Activated CD8-positive, alpha-beta memory T cell treated with anti-CD3 and anti-CD28 coated beads, Interleukin-2, amount 50 U/mL, for 4 hours (primary cell): ENCODE data around the gene COG1.

Source experiments
- DNase-seq: peaks from one replicate; pipeline ENCODE4 v3.0.0-alpha.2; 2020

Gene COG1

DNA sequence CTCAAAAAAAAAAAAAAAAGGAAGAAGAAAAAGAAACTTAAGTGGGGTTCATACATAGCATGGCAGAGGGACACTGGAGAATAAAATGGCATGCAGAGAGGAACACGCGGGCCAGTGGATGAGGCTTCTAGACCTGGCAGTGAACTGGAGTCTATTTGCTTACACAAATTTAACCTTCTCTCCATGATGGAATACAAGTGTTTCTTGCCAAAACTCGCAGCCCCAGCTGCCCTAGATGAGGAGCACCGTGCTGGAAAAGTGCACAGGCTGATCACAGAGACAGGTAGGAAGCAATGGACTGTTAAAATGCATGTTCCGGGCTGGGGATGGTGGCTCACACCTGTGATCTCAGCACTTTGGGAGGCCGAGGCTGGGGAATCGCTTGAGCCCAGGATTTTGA lies 18.7 kb upstream of the COG1 start:
- no peak for DNase-seq

DNA sequence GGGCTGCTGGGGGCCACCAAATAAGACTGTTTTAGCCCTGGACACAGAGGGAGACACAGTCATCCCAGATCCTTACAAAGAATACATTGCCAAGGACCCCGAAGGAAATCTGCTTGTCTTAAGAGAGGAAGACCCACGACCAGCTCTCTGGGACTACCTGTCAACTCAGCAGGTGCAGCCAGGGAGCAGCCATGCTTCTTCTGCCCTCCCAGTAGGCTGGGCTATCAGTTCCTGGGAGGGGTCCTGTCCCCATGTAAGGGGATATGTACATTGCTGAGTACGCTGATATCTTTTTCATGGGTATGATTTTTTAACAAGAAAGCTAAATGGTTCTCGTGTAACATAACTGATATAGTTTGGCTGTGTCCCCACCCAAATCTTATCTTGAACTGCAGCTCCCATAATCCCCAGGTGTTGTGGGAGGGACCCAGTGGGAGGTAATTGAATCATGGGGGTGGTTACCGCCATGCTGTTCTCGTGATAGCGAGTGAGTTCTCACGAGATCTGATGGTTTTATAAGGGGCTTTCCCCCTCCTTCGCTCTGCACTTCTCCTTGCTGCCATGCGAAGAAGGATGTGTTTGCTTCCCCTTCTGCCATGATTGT lies 16.8 kb upstream of the COG1 start:
- no peak for DNase-seq

DNA sequence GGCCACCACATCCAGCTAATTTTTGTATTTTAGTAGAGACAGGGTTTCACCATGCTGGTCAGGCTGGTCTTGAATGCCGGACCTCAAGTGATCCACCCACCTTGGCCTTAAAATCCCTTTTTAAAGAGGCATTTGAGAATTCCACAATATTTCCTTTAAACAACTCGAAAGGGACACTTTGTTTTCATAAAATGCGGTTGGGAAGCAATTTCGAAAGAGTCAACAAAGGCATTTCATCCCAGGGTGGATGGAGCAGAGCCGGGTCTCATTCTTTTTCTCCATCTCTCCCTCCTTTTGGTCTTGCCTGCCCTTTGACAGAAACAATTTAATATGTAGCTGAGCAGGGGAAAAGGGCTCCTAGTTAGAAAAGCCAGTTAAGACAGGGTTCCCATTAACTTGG lies 13.5 kb upstream of the COG1 start:
- DNase-seq: no peak

DNA sequence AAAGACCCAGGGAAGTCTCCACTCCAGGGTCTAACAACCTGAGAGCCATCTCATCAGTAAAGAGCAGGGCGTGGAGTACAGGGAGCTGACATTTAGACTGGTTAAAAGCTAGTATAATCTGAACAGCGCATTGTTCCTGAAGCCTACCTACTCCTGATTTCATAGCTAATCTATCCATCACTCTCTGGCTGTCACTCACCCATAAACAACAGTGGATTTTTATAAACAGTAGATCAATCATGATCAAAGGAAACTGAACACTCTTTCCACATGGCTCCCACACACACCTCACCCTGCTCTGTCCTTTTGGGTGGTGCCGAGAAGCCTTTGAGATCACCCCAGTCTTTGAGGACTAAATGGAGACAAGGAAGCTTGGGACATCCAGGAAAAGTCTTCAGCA lies 13.0 kb upstream of the COG1 start:
- no peak for DNase-seq

DNA sequence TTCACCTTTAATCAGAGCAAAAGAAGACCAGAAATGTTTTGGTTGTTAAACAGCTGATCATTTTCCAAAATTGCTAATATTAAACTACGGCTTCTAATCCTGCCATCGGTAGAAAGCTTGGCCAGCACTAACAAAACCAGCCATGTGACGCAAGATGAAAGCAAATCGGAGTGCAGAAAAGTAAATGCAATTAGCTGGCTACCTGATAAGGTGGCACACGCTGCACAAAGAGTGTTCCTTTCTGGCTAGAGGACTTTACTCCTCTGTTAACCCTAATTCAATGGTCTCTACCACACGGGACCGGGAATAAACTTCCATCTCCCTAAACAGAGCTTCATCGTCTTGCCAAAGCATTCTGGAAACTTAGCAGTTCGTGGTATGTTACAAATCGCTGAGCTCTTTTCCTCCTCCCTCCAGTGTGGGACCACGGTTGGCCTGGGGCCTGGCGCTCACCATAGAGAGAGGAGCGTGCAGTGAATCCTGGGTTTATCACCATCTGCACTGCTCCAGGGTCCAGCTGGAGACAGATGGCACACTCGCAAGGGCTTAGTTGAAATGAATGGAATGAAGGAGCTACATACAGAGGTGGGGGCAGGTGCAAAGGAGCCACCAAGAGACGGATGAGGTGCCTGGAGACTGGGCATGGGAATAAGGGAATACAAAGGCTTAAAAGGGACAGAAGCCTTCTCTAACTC lies 10.1 kb upstream of the COG1 start:
- no peak for DNase-seq

DNA sequence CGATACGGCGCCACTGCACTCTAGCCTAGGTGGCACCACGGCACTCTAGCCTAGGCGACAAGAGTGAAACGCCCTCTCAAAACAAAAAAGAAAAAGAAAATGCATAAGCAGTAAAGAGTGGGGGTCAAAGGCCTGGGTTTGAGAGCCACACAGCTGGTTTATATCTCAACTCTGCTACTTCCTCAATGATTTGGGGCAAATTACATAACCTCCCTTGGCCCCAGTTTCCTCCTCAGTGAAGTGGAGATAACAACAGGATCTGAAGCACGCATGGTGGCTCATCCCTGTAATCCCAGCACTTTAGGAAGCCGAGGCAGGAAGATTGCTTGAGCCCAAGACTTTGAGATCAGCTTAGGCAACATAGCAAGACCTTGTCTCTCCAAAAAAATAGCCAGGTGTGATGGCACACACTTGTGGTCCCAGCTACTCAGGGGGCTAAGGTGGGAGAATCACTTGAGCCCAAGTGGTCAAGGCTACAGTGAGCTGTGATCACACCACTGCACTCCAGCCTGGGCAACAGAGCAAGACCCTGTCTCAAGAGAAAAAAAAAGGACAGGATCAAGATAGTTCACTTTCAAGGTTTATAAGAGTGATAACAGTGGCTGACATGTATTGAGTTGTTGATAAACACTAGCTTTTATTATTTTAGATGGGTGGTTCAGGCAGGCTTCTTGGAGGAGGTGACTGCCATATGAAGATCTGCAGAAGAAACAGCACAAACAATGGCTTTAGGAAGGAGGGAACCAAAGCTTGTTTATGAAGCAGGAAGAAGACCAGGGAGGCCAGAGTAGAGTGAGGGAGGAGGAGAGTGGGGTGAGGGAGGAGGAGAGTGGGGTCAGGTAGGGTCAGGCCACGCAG lies 8.5 kb upstream of the COG1 start:
- no peak for DNase-seq

DNA sequence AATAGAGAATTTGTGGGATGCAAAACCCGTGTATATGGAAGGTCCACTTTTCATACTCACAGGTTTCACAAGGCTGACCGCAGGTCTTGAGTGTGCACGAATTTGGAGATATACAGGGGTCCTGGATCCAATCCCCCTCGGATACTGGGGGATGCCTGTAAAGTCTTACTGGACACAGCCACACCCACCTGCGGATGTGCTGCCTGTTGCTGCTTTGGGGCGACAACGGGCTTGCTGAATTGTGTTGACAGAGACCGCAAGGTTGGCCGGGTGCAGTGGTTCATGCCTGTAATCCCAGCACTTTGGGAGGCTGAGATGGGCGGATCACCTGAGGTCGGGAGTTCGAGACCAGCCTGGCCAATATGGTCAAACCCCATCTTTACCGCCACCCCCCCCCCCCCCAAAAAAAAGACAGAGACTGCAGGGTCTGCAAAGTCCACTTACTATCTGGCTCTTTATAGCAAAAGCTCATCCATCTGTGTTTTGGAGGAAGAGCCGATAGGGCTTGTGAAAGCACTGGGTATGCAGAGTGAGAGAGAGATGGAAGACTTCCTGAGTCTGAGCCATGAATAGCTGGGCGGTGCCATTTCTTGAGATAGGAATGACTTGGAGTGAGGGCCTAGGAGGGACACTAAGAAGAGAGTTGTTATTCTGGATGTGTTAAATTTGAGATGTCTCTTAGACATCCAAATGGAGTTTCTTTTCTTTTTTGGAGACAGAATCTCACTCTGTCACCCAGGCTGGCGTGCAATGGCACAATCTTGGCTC lies 6.4 kb upstream of the COG1 start:
- no peak for DNase-seq

DNA sequence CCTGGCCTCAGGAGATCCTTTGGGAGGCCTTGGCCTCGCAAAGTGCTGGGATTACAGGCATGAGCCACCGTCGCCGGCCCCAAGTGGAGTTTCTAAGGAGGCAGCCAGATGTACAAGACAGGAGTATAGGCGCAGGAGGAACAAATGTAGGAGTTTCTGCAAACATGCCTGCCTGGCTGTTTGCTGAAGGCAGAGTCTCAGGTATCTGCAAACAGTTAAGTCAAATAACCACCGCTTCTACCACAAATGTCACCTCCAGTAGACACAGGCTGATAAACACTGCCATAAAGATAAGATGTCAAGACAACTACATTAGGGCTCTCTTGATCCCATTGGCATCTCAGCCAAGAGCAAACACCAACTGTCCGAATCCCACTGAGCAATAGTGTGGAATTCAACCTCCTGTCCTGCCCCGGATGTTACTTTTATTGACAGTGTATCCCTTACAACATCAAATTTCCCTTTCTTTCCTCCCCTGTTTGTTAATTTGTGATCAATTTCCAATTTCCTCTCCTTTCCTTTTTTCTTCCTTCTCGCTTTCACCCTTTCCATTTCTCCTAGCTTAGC lies 5.6 kb upstream of the COG1 start:
- DNase-seq: no peak

DNA sequence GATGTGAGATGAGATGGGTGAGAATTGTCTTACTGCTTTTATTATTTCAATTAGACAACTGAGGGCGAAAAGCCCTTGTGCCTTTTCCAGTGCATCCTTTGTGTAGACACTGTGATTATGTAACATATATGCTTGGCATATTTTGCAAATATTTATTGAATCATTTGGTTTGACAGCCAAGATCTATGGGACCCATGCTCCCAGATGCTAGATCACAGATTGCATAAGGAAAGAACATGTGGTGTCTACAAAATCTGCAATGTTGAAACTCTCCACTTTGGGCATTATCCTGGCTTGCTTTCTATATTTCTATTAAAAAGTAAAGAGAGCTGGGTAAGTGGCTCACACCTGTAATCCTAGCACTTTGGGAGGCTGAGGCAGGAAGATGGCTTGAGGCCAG lies 4.8 kb upstream of the COG1 start:
- DNase-seq: no peak

DNA sequence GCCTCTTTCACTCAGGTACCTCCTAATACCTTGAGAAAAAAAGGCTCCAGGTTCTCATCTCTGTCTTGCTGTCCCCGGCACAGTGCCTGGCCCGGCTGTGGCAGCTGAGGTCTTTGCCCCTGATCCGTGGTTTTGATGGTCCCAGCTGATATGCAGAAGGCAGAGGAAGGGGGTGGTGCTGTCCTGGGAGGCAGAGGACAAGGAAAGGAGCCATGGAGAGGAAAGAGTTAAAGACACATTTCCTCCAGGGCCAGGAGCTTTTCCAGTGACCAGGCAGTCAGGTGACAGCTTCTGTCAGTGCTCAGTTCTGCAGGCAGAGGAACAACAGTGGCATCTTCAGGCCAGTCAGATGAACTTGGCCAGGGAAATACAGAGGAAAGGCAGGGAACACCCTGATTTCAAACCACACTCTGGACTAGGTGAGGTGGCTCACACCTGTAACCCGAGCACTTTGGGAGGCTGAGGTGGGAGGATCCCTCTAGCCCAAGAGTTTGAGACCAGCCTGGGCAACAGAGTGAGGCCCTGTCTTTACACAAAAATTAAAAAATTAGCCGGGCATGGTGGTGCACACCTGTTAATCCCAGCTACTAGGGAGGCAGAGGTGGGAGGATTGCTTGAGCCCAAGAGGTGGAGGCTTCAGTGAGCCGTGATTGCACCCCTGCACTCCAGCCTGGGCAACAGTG lies 3.3 kb upstream of the COG1 start:
- no peak for DNase-seq

DNA sequence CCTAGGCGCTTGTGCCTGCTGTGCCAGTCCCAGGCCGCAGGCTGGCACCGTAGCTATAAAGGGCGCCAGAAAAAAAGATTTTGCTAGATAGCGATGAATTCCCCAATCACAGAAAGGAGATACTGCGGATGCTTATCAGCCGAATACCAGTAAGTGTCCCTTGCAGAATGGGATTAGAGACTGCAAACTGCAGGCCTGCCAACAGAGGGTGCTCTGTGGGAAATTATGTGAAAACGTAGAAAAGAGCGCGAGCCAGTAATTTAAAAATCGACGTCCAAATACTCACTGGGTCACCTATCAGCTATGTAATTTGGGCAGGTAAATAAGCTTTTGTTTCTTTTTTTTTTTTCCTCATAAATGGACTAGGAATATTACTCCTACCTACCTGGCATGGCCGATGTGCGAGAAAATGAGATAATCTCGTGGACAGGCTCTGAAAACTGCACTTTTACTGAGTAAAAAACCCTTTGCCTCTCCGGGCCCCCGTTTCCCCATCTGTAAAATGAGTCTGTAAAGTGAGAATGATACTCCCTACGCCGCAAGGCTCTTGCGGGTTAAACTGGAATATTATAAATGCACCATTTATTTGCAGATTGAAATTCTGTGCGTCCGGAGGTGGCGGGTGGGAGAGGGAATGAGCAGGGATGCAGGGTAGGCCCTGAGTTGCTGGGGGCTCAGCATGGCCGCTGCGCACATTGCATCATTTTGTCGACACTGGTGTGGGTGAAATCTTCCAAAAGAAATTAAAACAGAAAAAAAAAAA lies 1.2 kb upstream of the COG1 start:
- peak; percentile 72 for DNase-seq

DNA sequence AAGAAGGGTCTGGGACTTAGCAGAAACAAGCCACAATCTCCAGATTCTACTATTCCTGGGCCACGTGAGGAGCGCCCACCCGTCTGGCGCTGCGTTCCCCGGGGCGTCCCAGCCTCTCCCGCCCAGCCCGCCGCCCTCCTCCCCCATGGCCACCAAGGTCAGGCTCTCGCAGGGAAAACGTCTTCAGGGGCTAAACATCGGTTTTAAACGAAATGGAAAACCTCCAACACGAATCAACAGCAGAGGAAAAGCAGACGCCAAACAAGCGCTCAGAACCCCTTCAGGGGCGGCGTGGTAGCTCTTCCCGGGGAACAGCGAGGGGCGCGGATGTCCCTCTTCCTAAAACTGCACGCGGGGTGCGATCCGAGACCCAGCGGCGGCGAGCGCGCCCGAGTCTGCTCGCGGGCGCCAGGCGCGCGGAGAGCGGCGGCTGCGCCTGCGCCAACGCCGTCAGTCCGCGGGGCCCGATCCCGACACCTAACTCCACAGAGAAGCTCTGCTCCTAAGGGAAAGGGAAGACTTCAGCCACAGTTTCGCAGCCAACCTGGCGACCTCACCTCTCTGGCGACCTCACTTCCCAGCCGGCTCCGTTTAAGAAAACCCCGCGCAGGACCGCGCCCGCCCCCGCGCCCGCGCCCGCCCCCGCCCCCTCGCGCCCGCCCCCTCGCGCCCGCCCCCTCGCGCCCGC lies 505 bp upstream of the COG1 start:
- DNase-seq: peak; percentile 63

DNA sequence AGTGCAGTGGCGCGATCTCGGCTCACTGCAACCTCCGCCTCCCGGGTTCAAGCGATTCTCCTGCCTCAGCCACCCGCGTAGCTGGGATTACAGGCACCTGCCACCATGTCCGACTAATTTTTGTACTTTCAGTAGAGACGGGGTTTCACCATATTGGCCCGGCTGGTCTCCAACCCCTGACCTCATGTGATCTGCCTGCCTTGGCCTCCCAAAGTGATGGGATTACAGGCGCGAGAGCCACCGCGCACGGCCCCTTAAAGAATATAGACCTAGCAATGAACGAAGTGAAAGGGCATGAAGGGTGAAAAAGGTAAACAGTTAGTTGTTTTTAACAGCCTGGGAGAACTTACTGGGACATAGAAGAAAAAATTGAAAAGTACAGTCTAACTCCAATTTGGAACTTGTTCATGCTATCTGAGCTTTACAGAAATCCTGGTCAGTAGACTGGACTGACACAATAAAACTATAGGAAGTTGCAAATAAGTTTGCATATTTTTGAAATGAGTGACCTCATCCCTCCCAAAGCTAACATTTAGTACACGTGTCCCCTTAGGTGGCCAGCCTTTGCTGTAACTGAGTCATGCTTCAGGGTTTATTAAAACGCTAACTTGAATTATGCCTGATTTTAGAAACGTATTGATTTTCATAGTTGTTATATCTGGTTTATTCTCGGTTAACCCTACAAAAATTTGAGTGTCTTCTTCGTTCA lies 1.8 kb downstream of the COG1 start:
- DNase-seq: no peak

DNA sequence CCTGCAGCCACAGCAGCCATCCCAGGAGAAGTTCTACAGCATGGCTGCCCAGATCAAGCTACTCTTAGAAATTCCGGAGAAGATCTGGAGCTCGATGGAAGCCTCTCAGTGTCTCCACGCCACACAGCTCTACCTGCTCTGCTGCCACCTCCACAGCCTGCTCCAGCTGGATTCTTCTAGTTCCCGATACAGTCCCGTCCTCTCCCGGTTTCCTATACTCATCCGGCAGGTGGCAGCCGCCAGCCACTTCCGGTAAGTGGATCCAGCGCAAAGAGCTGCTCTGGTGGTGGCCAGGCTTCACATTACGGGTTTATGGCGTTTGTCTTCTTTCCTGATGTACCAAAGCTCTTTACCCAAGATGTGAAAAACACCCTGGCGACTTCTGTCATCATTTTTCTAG lies 3.6 kb downstream of the COG1 start:
- no peak for DNase-seq

DNA sequence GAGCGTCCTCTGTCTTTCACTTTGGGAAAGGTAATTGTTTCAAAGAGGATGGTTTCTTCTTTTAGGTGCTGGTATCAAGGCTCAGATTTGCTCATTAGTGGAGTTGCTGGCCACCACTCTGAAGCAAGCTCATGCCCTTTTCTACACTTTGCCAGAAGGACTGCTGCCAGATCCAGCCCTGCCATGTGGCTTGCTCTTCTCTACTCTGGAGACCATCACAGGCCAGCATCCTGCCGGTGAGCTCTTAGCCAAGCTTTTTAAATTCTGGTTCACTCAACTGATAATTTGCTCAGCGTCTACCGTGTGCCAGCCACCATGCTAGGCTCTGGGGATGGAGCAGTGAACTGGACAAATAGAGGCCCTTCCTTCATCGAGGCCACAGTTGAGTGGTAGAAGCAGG lies 4.3 kb downstream of the COG1 start:
- no peak for DNase-seq

DNA sequence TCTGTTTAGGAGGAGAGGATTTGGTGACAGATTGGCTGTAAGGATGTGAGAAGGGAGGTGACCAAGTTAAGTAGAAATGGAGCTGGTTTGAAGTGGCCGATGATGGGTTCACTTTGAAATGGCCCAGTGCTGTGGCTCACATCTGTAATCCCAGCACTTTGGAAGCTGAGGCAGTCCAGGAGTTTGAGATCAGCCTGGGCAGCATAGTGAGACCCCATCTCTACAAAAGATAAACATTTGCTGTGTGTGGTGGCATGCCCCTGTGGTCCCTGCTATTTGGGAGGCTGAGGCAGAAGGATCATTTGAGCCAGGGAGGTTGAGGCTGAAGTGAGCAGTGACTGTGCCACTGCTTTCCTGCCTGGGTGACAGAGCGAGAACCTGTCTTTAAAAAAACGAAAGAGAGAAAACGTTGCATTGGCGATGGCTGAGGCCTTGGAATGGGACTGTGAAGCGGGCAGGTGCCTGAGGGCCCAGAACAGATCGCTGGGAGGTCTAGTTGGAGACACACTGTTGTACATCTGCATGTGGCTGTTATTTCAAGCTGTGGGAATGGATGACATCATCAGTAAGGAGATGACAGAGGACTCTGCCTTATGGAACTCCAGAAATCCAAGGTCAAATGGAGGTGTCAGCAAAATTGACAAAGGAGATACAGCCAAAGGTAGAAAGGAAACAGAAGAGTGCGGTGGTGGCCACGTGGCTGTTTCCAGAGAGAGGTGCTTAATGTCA lies 5.5 kb downstream of the COG1 start:
- DNase-seq: no peak

DNA sequence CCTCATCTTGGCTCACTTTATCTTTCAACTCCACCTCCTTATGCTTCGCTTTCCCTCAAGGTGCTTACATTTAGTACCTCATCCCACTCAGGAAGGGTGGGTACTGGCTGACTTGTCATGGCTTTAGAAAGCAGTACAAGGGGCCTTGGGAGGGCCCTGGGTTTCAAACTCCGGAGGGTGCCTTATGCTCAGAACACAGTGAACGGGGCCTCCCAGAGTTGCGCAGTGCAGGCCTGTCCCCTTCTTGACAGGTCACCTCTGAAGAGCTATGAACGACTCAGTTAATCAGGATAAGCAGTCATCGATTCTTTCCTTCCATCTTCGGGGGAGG lies 6.0 kb downstream of the COG1 start:
- DNase-seq: no peak

DNA sequence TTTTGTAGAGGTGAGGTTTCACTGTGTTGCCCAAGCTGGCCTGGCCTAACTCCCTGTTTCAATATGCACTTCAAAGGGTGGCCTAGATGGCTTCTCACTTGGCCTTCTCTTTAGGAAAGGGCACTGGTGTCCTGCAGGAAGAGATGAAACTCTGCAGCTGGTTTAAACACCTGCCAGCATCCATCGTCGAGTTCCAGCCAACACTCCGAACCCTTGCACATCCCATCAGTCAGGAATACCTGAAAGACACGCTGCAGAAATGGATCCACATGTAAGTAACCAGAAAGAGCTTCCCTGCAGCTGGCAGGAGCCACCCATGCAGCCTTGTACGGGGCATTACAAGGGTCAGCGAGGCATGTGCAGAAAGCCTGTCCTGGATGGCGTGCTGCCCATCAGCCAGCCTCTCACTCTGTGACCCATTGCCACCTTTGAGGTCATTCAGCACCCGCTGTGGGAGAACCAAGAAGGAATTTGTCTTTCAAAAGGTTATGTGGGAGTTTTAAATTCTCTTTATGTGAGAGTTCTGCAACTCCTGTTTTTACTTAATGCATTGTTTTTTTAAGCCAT lies 7.0 kb downstream of the COG1 start:
- DNase-seq: no peak

DNA sequence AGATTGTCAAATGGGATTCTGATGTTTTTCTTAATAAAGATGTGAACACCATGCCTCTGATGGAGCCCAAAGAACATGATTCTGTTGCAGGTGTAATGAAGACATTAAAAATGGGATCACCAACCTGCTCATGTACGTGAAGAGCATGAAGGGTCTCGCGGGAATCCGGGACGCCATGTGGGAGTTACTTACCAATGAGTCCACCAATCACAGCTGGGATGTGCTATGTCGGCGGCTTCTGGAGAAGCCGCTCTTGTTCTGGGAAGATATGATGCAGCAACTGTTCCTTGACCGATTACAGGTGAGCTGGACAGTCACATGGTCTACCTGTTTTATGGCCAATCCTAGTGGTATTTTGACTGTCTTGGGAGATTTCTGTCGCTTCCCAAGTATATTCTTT lies 7.6 kb downstream of the COG1 start:
- DNase-seq: no peak
